OCI-LY7 (cell line): Measurements from ENCODE around the gene OLAH.

Experiments
- EZH2phosphoT487 ChIP-seq: fragments of 200-600 bp; sonication (generic); IDR thresholded peaks from 2 replicates; pipeline ENCODE4 v1.6.1; 2018; ENCODE audit warnings: low read depth, borderline replicate concordance, mild to moderate bottlenecking, mixed run types, antibody characterized with exemption, low read length, moderate library complexity, mixed read lengths
- TF ChIP-seq, protein P1 (sequence below): fragments of 200-600 bp; sonication (generic); conservative IDR thresholded peaks from 2 replicates; pipeline ENCODE4 v1.5.1; 2014; ENCODE audit warnings: mild to moderate bottlenecking, antibody characterized with exemption, low read length, moderate library complexity, mixed read lengths

DNA sequence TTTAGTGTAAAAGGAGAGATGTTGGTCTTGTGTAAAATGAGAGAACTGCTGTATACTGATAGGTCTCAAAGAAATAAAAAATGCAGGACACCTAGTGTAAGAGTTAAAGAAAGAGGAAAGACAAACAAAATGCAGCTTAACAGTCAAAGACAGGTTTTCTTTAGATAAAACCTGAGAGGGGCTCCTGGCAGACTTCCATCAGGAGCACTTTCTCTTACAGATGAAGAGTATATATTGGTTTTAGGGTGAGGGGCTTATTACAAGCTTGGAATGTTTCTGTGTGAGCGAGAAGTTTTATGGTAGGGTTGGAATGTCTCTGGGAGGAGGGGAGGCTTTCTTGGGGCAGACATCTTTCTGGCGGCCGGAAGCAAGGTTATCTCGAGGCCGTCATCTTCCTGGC lies 28.6 kb downstream of the OLAH start:
- TF ChIP-seq, protein P1, sequence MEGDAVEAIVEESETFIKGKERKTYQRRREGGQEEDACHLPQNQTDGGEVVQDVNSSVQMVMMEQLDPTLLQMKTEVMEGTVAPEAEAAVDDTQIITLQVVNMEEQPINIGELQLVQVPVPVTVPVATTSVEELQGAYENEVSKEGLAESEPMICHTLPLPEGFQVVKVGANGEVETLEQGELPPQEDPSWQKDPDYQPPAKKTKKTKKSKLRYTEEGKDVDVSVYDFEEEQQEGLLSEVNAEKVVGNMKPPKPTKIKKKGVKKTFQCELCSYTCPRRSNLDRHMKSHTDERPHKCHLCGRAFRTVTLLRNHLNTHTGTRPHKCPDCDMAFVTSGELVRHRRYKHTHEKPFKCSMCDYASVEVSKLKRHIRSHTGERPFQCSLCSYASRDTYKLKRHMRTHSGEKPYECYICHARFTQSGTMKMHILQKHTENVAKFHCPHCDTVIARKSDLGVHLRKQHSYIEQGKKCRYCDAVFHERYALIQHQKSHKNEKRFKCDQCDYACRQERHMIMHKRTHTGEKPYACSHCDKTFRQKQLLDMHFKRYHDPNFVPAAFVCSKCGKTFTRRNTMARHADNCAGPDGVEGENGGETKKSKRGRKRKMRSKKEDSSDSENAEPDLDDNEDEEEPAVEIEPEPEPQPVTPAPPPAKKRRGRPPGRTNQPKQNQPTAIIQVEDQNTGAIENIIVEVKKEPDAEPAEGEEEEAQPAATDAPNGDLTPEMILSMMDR = no peak
- no peak for TF ChIP-seq EZH2phosphoT487
